MCF 10A (cell line): ENCODE data around the gene LRRC3. TPM values are rescaled to one million over a fixed set of nuclear protein-coding genes. Genes with fewer than 3 reads are reported as not detected.

ENCODE experiments used
- BruUV-seq: library from RNA; stranded (reverse); fragments of 400-500 nt; replicated peaks from 2 replicates; lab custom pipeline; 2021; lab: Mats Ljungman, UMichigan
- CTCF ChIA-PET: fragments of 300-600 bp; sonication (Branson Sonifier 250); formaldehyde crosslinking; extraction: SDS; loops from one replicate; lab custom pipeline; 2021; ENCODE audit warnings: antibody characterized with exemption, inconsistent platforms; lab: Yijun Ruan, JAX
- POLR2A ChIA-PET: fragments of 300-600, 350-650 bp; sonication (Branson Sonifier 250); formaldehyde crosslinking; extraction: SDS; loops from one replicate; lab custom pipeline; 2020; ENCODE audit warnings: antibody characterized with exemption, inconsistent platforms; lab: Yijun Ruan, JAX
- DNase-seq: peaks from one replicate; pipeline ENCODE4 v3.0.0-alpha.2; 2018; ENCODE audit not compliant: unreplicated experiment
- H3K27ac Mint-ChIP-seq: one replicate; pipeline ENCODE4 v1.8.0; 2022; ENCODE audit warnings: mild to moderate bottlenecking, low read depth, mixed read lengths; ENCODE audit not compliant: unreplicated experiment
- H3K27me3 Mint-ChIP-seq: one replicate; pipeline ENCODE4 v1.8.0; 2022; ENCODE audit warnings: mixed read lengths; ENCODE audit not compliant: insufficient read depth, unreplicated experiment
- H3K36me3 Mint-ChIP-seq: one replicate; pipeline ENCODE4 v1.8.0; 2022; ENCODE audit warnings: mild to moderate bottlenecking, moderate library complexity, mixed read lengths; ENCODE audit not compliant: insufficient read depth, unreplicated experiment
- H3K4me1 Mint-ChIP-seq: one replicate; pipeline ENCODE4 v1.8.0; 2022; ENCODE audit warnings: mixed read lengths; ENCODE audit not compliant: insufficient read depth, unreplicated experiment
- H3K4me3 Mint-ChIP-seq: one replicate; pipeline ENCODE4 v1.8.0; 2022; ENCODE audit warnings: mild to moderate bottlenecking, moderate library complexity, mixed read lengths; ENCODE audit not compliant: unreplicated experiment
- H3K9me3 Mint-ChIP-seq: one replicate; pipeline ENCODE4 v1.8.0; 2022; ENCODE audit warnings: mixed read lengths; ENCODE audit not compliant: unreplicated experiment
- intact Hi-C: fragments of 100-400 bp; cut with micrococcal nuclease; formaldehyde crosslinking; loops from 2 replicates; pipeline ENCODE4 v1.14.1; 2022
- total RNA-seq: library from RNA; stranded (reverse); gene quantifications from 2 replicates; pipeline ENCODE4 v1.2.3, GENCODE V29; 2022
- TF ChIP-seq, protein P1 (sequence below): fragments of 200-600 bp; IDR thresholded peaks from one replicate; pipeline ENCODE4 v1.8.0; 2022; ENCODE audit warnings: antibody characterized with exemption, mild to moderate bottlenecking; ENCODE audit not compliant: unreplicated experiment

Gene LRRC3
- total RNA-seq, 1 experiment from 2014 or later, result not detected

DNA sequence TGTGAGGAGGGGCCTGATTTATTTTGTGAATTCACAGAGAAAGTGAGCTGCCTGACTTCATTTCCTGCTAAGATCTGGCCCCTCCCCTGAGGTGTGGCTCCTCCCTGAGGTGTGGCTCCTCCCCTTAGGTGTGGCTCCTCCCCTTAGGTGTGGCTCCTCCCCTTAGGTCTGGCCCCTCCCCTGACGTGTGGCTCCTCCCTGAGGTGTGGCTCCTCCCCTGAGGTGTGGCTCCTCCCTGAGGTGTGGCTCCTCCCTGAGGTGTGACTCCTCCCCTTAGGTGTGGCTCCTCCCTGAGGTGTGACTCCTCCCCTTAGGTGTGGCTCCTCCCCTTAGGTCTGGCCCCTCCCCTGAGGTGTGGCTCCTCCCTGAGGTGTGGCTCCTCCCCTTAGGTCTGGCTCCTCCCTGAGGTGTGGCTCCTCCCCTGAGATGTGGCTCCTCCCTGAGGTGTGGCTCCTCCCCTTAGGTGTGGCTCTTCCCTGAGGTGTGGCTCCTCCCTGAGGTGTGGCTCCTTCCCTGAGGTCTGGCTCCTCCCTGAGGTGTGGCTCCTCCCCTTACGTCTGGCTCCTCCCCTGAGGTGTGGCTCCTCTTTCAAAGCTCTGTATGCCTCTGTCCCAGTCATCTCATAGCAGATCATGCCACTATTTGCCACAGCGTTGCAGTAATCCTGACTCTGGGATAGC is 26.9 kb upstream of the LRRC3 start:
- TF ChIP-seq, protein P1, sequence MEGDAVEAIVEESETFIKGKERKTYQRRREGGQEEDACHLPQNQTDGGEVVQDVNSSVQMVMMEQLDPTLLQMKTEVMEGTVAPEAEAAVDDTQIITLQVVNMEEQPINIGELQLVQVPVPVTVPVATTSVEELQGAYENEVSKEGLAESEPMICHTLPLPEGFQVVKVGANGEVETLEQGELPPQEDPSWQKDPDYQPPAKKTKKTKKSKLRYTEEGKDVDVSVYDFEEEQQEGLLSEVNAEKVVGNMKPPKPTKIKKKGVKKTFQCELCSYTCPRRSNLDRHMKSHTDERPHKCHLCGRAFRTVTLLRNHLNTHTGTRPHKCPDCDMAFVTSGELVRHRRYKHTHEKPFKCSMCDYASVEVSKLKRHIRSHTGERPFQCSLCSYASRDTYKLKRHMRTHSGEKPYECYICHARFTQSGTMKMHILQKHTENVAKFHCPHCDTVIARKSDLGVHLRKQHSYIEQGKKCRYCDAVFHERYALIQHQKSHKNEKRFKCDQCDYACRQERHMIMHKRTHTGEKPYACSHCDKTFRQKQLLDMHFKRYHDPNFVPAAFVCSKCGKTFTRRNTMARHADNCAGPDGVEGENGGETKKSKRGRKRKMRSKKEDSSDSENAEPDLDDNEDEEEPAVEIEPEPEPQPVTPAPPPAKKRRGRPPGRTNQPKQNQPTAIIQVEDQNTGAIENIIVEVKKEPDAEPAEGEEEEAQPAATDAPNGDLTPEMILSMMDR, result no peak
- ChIA-PET POLR2A (no interaction called here), CTCF (interaction anchor here (0.6 to 0.9 kb wide), 4 partner anchors 82 to 315 kb away, joined by 3 to 4 read pairs (median 3); no protein-coding TSS in a partner anchor)
- H3K9me3 Mint-ChIP-seq, result peaks cover 8% of the 10 kb centered on the region
- no peaks in the 10 kb centered on the region for H3K27me3 Mint-ChIP-seq
- H3K4me3 Mint-ChIP-seq, result no peak overlapping the region
- H3K36me3 Mint-ChIP-seq, result peaks cover 5% of the 10 kb centered on the region
- no TSS peak for BruUV-seq
- no peaks in the 10 kb centered on the region for H3K4me1 Mint-ChIP-seq
- intact Hi-C loops, result no loop called here
- DNase-seq, result peak; percentile 76
- H3K27ac Mint-ChIP-seq, result no peak overlapping the region

DNA sequence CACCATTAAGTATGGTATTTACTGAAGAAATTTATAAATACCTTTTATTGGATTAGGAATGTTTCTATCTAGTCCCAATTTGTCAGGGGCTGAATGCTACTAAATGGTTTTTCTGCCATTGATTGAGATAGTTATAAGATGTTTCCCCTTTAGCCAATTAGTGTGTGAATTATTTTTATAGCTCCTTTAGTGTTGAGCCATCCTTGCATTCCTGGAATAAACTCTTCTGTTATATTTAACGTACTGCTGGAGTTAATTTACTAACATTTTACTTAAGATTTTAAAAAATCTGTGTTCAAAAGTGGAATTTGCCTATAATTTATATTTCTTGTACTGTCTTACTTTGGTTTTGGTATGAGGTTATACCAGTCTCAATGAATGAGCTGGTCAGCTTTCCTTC is 25.4 kb upstream of the LRRC3 start:
- no peak for DNase-seq
- Mint-ChIP-seq H3K9me3 (peaks cover 8% of the 10 kb centered on the region), H3K4me3 (no peak overlapping the region), H3K27me3 (no peaks in the 10 kb centered on the region), H3K4me1 (no peaks in the 10 kb centered on the region), H3K27ac (no peak overlapping the region), H3K36me3 (no peaks in the 10 kb centered on the region)
- ChIA-PET CTCF (interaction anchor here (0.5 to 0.7 kb wide), 2 partner anchors 50 to 314 kb away, joined by 3 to 5 read pairs; no protein-coding TSS in a partner anchor), POLR2A (interaction anchor here (1.0 kb wide), 1 partner anchor 91 kb away, joined by 3 read pairs; the partner anchor contains the start of gene CFAP410)
- intact Hi-C loops, result no loop called here
- TF ChIP-seq, protein P1, result no peak
- no TSS peak for BruUV-seq

GRCh38 chr21:44431300-44431699 is 24.0 kb upstream of the LRRC3 start:
- TF ChIP-seq, protein P1, result no peak
- CTCF ChIA-PET, result no interaction called here
- POLR2A ChIA-PET, result no interaction called here
- no peaks in the 10 kb centered on the region for H3K4me1 Mint-ChIP-seq
- no peak overlapping the region for H3K27ac Mint-ChIP-seq
- intact Hi-C loops, result no loop called here
- H3K36me3 Mint-ChIP-seq, result no peaks in the 10 kb centered on the region
- H3K27me3 Mint-ChIP-seq, result no peaks in the 10 kb centered on the region
- no peak for DNase-seq
- no peak overlapping the region for H3K4me3 Mint-ChIP-seq
- peaks cover 8% of the 10 kb centered on the region for H3K9me3 Mint-ChIP-seq
- BruUV-seq, result no TSS peak

DNA sequence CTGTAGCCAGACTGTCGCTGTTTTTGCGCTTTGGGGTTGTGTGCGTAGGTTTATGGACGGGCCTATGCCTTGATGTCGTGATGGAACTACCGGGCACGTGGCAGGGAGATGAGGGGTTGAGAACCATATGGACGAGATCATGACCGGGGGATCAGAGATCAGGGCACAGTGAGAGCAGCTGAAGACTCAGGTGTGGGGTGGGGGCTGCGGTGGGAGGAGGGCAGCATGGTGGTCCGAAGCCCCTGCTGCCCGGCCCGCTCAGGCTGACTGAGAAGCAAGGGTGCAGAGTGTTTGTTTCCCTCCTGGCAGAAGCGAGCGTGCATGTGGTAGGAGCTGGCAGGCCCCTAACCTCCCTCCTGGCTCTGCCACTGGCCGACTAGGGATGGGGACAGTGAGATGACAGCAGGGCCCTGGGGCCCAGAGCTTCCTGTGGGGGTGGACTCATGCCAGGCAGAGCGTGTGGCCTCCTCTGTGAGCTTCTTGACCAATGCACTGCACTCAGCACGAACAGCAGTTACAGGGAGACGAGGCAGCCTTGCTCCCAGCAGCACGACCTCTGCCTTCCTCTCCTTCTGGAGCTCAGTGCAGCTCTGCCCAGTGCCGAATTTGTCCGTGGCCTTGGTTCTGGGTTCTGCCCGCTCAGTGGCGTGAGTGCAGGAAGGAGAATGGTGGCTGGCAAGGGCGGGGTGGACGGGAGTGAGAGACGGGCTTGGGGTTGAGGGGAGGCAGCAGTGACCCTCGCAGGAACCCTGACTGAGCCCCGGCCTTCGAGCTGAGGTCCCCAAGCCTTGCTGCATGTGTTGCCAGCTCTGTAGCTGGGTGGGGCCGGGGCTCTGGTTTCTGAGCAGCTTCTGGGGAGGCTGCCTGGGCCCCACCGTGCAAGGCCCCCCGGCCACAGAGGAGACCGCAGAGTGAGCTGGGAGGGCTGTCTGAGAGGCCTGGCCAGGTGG is 22.2 kb upstream of the LRRC3 start:
- Mint-ChIP-seq H3K9me3 (peaks cover 8% of the 10 kb centered on the region), H3K27ac (no peak overlapping the region), H3K4me1 (no peaks in the 10 kb centered on the region), H3K4me3 (no peak overlapping the region), H3K27me3 (no peaks in the 10 kb centered on the region), H3K36me3 (no peaks in the 10 kb centered on the region)
- BruUV-seq, result no TSS peak
- ChIA-PET CTCF (interaction anchor here (0.5 to 0.6 kb wide), 2 partner anchors 77 to 115 kb away, joined by 3 to 4 read pairs; no protein-coding TSS in a partner anchor), POLR2A (interaction anchor here (1.0 kb wide), 1 partner anchor 8 kb away, joined by 4 read pairs; no protein-coding TSS in a partner anchor)
- TF ChIP-seq, protein P1, result no peak
- intact Hi-C loops, result no loop called here
- no peak for DNase-seq
